PC-9 (cell line): ENCODE measurements around the gene ADGRL3. TPM values are rescaled to one million over a fixed set of nuclear protein-coding genes. Genes with fewer than 3 reads are reported as not detected.

Source experiments
- BruUV-seq: library from RNA; stranded (reverse); fragments of 400-500 nt; replicated peaks from 2 replicates; lab custom pipeline; 2021; lab: Mats Ljungman, UMichigan
- CTCF ChIA-PET: fragments of 300-600 bp; sonication (Branson Sonifier 250); formaldehyde crosslinking; loops from one replicate; lab custom pipeline; 2022; ENCODE audit warnings: antibody characterized with exemption; lab: Charles Lee
- POLR2A ChIA-PET: fragments of 300-600 bp; sonication (Branson Sonifier 250); formaldehyde crosslinking; loops from one replicate; lab custom pipeline; 2022; ENCODE audit warnings: antibody characterized with exemption; ENCODE audit not compliant: unreplicated experiment; lab: Charles Lee
- DNase-seq, 2 experiments: peaks; one replicate each; pipeline versions ENCODE4 v3.0.0 to v3.0.0-alpha.2; 2015 to 2022; ENCODE audit warnings: mixed read lengths in 1 of 2
- H2AFZ ChIP-seq: fragments of 200-600 bp; sonication (generic); 2 replicates; pipeline ENCODE4 v1.8.1; 2017; ENCODE audit warnings: antibody characterized with exemption
- H3F3A ChIP-seq: fragments of 200-600 bp; sonication (generic); 2 replicates; pipeline ENCODE4 v1.8.1; 2017; ENCODE audit warnings: antibody characterized with exemption, mild to moderate bottlenecking, low read depth; ENCODE audit not compliant: insufficient read depth
- H3K27ac ChIP-seq: fragments of 200-600 bp; sonication (generic); 2 replicates; pipeline ENCODE4 v1.6.1; 2016; ENCODE audit warnings: mixed run types
- H3K27me3 ChIP-seq: fragments of 200-600 bp; sonication (generic); 2 replicates; pipeline ENCODE4 v1.6.1; 2016; ENCODE audit warnings: low read depth, mixed run types; ENCODE audit not compliant: insufficient read depth
- H3K36me3 ChIP-seq: fragments of 200-600 bp; sonication (generic); 2 replicates; pipeline ENCODE4 v1.6.1; 2016; ENCODE audit warnings: low read depth, mixed run types
- H3K4me1 ChIP-seq: fragments of 200-600 bp; sonication (generic); replicated peaks from 2 replicates; pipeline ENCODE4 v1.6.1; 2016; ENCODE audit warnings: mixed run types; ENCODE audit not compliant: insufficient read depth
- H3K4me2 ChIP-seq: fragments of 200-600 bp; sonication (generic); 2 replicates; pipeline ENCODE4 v1.6.1; 2017; ENCODE audit warnings: mixed run types
- H3K4me3 ChIP-seq: fragments of 200-600 bp; sonication (generic); 2 replicates; pipeline ENCODE4 v1.6.1; 2016; ENCODE audit warnings: mixed run types
- H3K79me2 ChIP-seq: fragments of 200-600 bp; sonication (generic); 2 replicates; pipeline ENCODE4 v1.6.1; 2017; ENCODE audit warnings: low read depth, mixed run types
- H3K9me2 ChIP-seq: fragments of 200-600 bp; sonication (generic); 2 replicates; pipeline ENCODE4 v1.8.1; 2017; ENCODE audit warnings: mild to moderate bottlenecking; ENCODE audit not compliant: insufficient read depth
- H3K9me3 ChIP-seq: fragments of 200-600 bp; sonication (generic); 2 replicates; pipeline ENCODE4 v1.8.1; 2016; ENCODE audit warnings: low read depth; ENCODE audit not compliant: insufficient read depth
- H4K20me1 ChIP-seq: fragments of 200-600 bp; sonication (generic); 2 replicates; pipeline ENCODE4 v1.8.1; 2017; ENCODE audit not compliant: insufficient read depth
- CTCF ChIP-seq: fragments of 200-600 bp; sonication (generic); conservative IDR thresholded peaks from 2 replicates; pipeline ENCODE4 v1.6.1; 2017; ENCODE audit warnings: mixed run types, antibody characterized with exemption, mild to moderate bottlenecking, moderate library complexity
- EZH2 ChIP-seq: fragments of 200-600 bp; sonication (generic); IDR thresholded peaks from 2 replicates; pipeline ENCODE4 v1.8.0; 2017; ENCODE audit warnings: antibody characterized with exemption, low read depth
- intact Hi-C: fragments of 100-400 bp; cut with micrococcal nuclease; formaldehyde crosslinking; loops from one replicate; pipeline ENCODE4 v1.10.0; 2022; ENCODE audit not compliant: unreplicated experiment
- total RNA-seq: library from RNA; stranded (reverse); gene quantifications from 2 replicates; pipeline ENCODE4 v1.2.3, GENCODE V29; 2021

ADGRL3 gene
- total RNA-seq, 1 experiment from 2014 or later = 1.6 TPM

DNA sequence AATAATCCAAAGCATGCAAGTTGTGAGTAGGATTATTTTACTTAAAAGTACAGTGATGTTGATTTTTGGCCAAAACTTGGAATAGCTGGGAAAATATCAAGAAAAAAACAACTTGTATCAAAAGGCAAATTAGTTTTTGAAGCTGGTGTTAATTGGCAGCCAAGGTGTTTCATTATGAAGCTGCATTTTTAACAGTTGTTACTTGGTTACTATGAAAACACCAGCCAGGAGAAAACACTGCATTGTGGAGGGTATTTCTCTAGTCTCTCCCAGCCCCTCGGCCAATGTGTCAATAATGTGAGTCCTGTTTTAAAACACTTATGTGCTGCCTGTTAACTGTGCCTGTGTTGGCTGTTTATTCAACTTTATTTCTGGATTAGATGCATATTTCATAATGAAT lies 733.4 kb downstream of the ADGRL3 start:
- Histone ChIP-seq H3K9me3 (no peaks in the 10 kb centered on the region), H2AFZ (no peak overlapping the region), H3K4me3 (no peak overlapping the region), H3K79me2 (no peaks in the 10 kb centered on the region), H3K27ac (no peak overlapping the region), H3K4me1 (no peaks in the 10 kb centered on the region), H3K36me3 (no peaks in the 10 kb centered on the region), H3F3A (no peaks in the 10 kb centered on the region), H3K9me2 (no peaks in the 10 kb centered on the region), H3K4me2 (no peak overlapping the region), H3K27me3 (no peaks in the 10 kb centered on the region), H4K20me1 (no peaks in the 10 kb centered on the region)
- no TSS peak for BruUV-seq
- ChIA-PET POLR2A (no interaction called here), CTCF (no interaction called here)
- no peak for DNase-seq
- TF ChIP-seq EZH2 (no peak), CTCF (no peak)
- intact Hi-C loops = no loop called here

GRCh38 chr4:61934198-61934597 lies 734.1 kb downstream of the ADGRL3 start:
- Histone ChIP-seq H3F3A (no peaks in the 10 kb centered on the region), H3K9me2 (no peaks in the 10 kb centered on the region), H3K36me3 (no peaks in the 10 kb centered on the region), H3K79me2 (no peaks in the 10 kb centered on the region), H3K27me3 (no peaks in the 10 kb centered on the region), H3K4me3 (no peak overlapping the region), H2AFZ (no peak overlapping the region), H3K4me2 (no peak overlapping the region), H3K27ac (no peak overlapping the region), H4K20me1 (no peaks in the 10 kb centered on the region), H3K9me3 (no peaks in the 10 kb centered on the region), H3K4me1 (no peaks in the 10 kb centered on the region)
- TF ChIP-seq EZH2 (no peak), CTCF (no peak)
- CTCF ChIA-PET = no interaction called here
- intact Hi-C loops = no loop called here
- POLR2A ChIA-PET = no interaction called here
- no peak for DNase-seq
- BruUV-seq = no TSS peak

DNA sequence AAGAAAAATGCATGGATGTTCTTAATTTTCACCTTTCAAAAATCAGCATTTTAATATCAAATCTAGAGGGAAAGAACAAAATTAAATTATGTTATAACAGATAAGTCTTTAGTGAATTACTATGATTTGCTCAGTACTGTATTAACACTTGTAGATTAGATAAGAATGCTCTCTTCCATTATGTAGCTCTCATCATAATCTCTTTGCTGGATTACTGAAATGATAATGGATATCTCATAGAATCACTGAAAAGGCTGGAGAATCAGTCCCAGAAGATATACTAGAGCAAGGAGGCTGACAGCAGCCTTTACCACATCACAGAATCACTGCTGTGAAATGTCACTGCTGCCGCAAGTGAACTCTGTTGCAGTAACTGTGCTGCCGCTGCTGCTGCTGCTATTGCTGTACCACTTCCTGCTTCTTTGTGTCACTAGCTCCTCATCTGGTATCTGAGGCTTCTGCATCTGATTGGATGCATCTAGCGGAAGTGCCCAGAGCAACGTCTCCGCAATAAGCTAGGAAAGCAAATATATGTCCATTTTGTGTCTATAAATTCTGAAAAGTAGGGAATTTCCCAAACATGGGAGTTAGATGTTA lies 738.2 kb downstream of the ADGRL3 start:
- POLR2A ChIA-PET = no interaction called here
- H3K9me3 ChIP-seq = no peaks in the 10 kb centered on the region
- intact Hi-C loops = no loop called here
- no peaks in the 10 kb centered on the region for H3F3A ChIP-seq
- no TSS peak for BruUV-seq
- H3K4me3 ChIP-seq = no peak overlapping the region
- no peak for DNase-seq
- H3K79me2 ChIP-seq = no peaks in the 10 kb centered on the region
- no peak overlapping the region for H3K4me2 ChIP-seq
- no peaks in the 10 kb centered on the region for H3K9me2 ChIP-seq
- no peak for TF ChIP-seq CTCF
- no peak for TF ChIP-seq EZH2
- H3K36me3 ChIP-seq = no peaks in the 10 kb centered on the region
- H3K27me3 ChIP-seq = no peaks in the 10 kb centered on the region
- no peaks in the 10 kb centered on the region for H3K4me1 ChIP-seq
- no peaks in the 10 kb centered on the region for H4K20me1 ChIP-seq
- H2AFZ ChIP-seq = no peak overlapping the region
- no peak overlapping the region for H3K27ac ChIP-seq
- CTCF ChIA-PET = no interaction called here
